HepG2 (cell line): ENCODE measurements around the gene PIK3IP1. TPM values are rescaled to one million over a fixed set of nuclear protein-coding genes. Genes with fewer than 3 reads are reported as not detected.

Source experiments
- ASH2L ChIP-seq: fragments of 300-600, 200-600 bp; sonication (generic); IDR thresholded peaks from 2 replicates; pipeline ENCODE4 v1.7.0; 2017; ENCODE audit warnings: low read depth, mild to moderate bottlenecking, moderate library complexity, mixed read lengths, low read length; ENCODE audit not compliant: insufficient read length
- ATAD3A ChIP-seq: sonication (generic); formaldehyde crosslinking; IDR thresholded peaks from 2 replicates; pipeline ENCODE4 v1.4.0; 2020; ENCODE audit warnings: missing genetic modification reagents
- CBX1 ChIP-seq: IDR thresholded peaks from one replicate; pipeline ENCODE4 v1.6.1; 2016; ENCODE audit warnings: antibody characterized with exemption, low read depth
- DMAP1 ChIP-seq: IDR thresholded peaks from 2 replicates; pipeline ENCODE4 v1.6.1; 2016
- DPF2 ChIP-seq: sonication (generic); formaldehyde crosslinking; IDR thresholded peaks from 2 replicates; pipeline ENCODE4 v1.4.0; 2020; ENCODE audit warnings: mild to moderate bottlenecking, low read depth, missing genetic modification reagents, borderline replicate concordance
- FOXJ3 ChIP-seq: sonication (generic); formaldehyde crosslinking; IDR thresholded peaks from 2 replicates; pipeline ENCODE4 v1.4.0; 2020; ENCODE audit warnings: missing genetic modification reagents, mild to moderate bottlenecking, borderline replicate concordance
- HDAC1 ChIP-seq: sonication (generic); formaldehyde crosslinking; IDR thresholded peaks from 2 replicates; pipeline ENCODE4 v1.5.1; 2020; ENCODE audit warnings: mild to moderate bottlenecking, missing genetic modification reagents
- MAFF ChIP-seq: IDR thresholded peaks from 2 replicates; pipeline ENCODE4 v1.6.1; 2011; ENCODE audit warnings: low read depth, low read length, improper control_type of control experiment
- SNAPC5 ChIP-seq: sonication (generic); formaldehyde crosslinking; IDR thresholded peaks from 2 replicates; pipeline ENCODE4 v1.8.1; 2023; ENCODE audit warnings: mild to moderate bottlenecking, missing genetic modification reagents, borderline replicate concordance
- TFAP4 ChIP-seq: sonication (generic); IDR thresholded peaks from 2 replicates; pipeline ENCODE4 v1.6.1; 2016; ENCODE audit warnings: low read depth, borderline replicate concordance
- TRIM24 ChIP-seq: sonication (generic); formaldehyde crosslinking; IDR thresholded peaks from 2 replicates; pipeline ENCODE4 v1.8.0; 2022; ENCODE audit warnings: mild to moderate bottlenecking, missing genetic modification reagents
- ZBTB20 ChIP-seq: sonication (generic); formaldehyde crosslinking; IDR thresholded peaks from 2 replicates; pipeline ENCODE4 v1.8.1; 2023; ENCODE audit warnings: missing genetic modification reagents, low read depth, mild to moderate bottlenecking, borderline replicate concordance
- ZNF576 ChIP-seq: sonication (generic); formaldehyde crosslinking; IDR thresholded peaks from 2 replicates; pipeline ENCODE4 v1.4.0; 2020; ENCODE audit warnings: mild to moderate bottlenecking, missing genetic modification reagents
- ZNF674 ChIP-seq: sonication (generic); formaldehyde crosslinking; IDR thresholded peaks from 2 replicates; pipeline ENCODE4 v1.5.0; 2020; ENCODE audit warnings: low read depth, mild to moderate bottlenecking, missing genetic modification reagents
- ZXDC ChIP-seq: sonication (generic); formaldehyde crosslinking; IDR thresholded peaks from 2 replicates; pipeline ENCODE4 v1.5.0; 2020; ENCODE audit warnings: mild to moderate bottlenecking, missing genetic modification reagents
- polyA plus RNA-seq, 8 experiments: library from polyadenylated mRNA; depleted of rRNA in 3 of 8; stranded (reverse) in 7 of 8; unstranded in 1 of 8; fragments of >200 nt; fragmentation: Illumina TruSeq in 4 of 8; extraction: Trizol in 4 of 8; gene quantifications; 2 replicates each; pipeline versions ENCODE4 v1.2.1 to v1.2.3, GENCODE V29; 2011 to 2016; ENCODE audit warnings: low read depth in 4 of 8, missing spikeins in 1 of 8, mixed read lengths in 1 of 8; ENCODE audit not compliant: insufficient read depth in 1 of 8
- total RNA-seq, 5 experiments: library from RNA; depleted of rRNA; stranded (reverse); fragments of >200 nt; fragmentation: Illumina TruSeq; extraction: Trizol; gene quantifications; 2 replicates each; pipeline ENCODE4 v1.2.3, GENCODE V29; 2016; ENCODE audit warnings: low read depth in 1 of 5

PIK3IP1 gene
- total and polyA plus RNA-seq, 2 of the 13 experiments (the other 11 are each of a cell fraction or from before 2014, with no cell fraction given) = 1.3 to 2.5 TPM

- TF ChIP-seq SNAPC5 (CRISPR knock-in tag) (no peak), FOXJ3 (CRISPR knock-in tag) (0 out of 2 replicates have a peak, but pooled peaks have one; percentile 44), CBX1 (no peak), HDAC1 (CRISPR knock-in tag) (peak; percentile 64), ATAD3A (CRISPR knock-in tag) (no peak), ZXDC (CRISPR knock-in tag) (no peak), DPF2 (0 out of 2 replicates have a peak, but pooled peaks have one; percentile 40), TRIM24 (CRISPR knock-in tag) (no peak), ZBTB20 (CRISPR knock-in tag) (no peak), DMAP1 (CRISPR knock-in tag) (0 out of 2 replicates have a peak, but pooled peaks have one; percentile 24), ZNF674 (no peak), MAFF (peak; percentile 41; the same call in 1 of the 2 replicates), TFAP4 (no peak), ASH2L (peak; percentile 81), ZNF576 (no peak)
- TF ChIP-seq, all 625 proteins: peak for 118
These were observed 47.0 kb upstream of the PIK3IP1 start (continued) for GRCh38 chr22:31339148-31339832.
